Left lung (tissue), 14 donors: ENCODE results near the gene CYB5R4. TPM values are rescaled to one million over a fixed set of nuclear protein-coding genes. Genes with fewer than 3 reads are reported as not detected.

Source experiments
- ATAC-seq: fragments of 200-7000 bp; cut with Tn5 transposase; one replicate; pipeline ENCODE4 v1.9.1; 2020; ENCODE audit warnings: moderate library complexity
- DNase-seq, 4 donors: peaks; one replicate each; pipeline ENCODE4 v3.0.0-alpha.2; 2013 to 2020
- H3K27ac ChIP-seq, 2 donors: fragments of 200-600 bp; sonication (generic) in 1 of 2; one replicate each; pipeline versions ENCODE4 v1.5.0 to v1.8.0; 2020 to 2021
- H3K27me3 ChIP-seq, 2 donors: fragments of 200-600 bp; sonication (generic) in 1 of 2; one replicate each; pipeline versions ENCODE4 v1.5.0 to v1.8.0; 2020 to 2021
- H3K36me3 ChIP-seq, 2 donors: fragments of 200-600 bp; sonication (generic) in 1 of 2; one replicate each; pipeline versions ENCODE4 v1.5.0 to v1.8.0; 2020 to 2021
- H3K4me1 ChIP-seq, 2 donors: fragments of 200-600 bp; one replicate each; pipeline ENCODE4 v1.8.0; 2021
- H3K4me3 ChIP-seq, 2 donors: fragments of 200-600 bp; sonication (generic) in 1 of 2; one replicate each; pipeline versions ENCODE4 v1.5.0 to v1.8.0; 2020 to 2021; ENCODE audit warnings: mild to moderate bottlenecking in 1 of 2
- H3K9me3 ChIP-seq, 2 donors: fragments of 200-600 bp; sonication (generic) in 1 of 2; one replicate each; pipeline versions ENCODE4 v1.5.0 to v1.8.0; 2020 to 2021
- CTCF ChIP-seq, 2 donors: fragments of 200-600 bp; sonication (generic) in 1 of 2; IDR thresholded peaks; one replicate each; pipeline versions ENCODE4 v1.5.0 to v1.8.0; 2021; ENCODE audit warnings: antibody characterized with exemption in 2 of 2
- intact Hi-C, 2 donors: fragments of 100-400 bp; cut with DNase I; formaldehyde crosslinking; loops; one replicate each; pipeline versions ENCODE4 v1.11.2 to v1.14.2; 2022
- long read RNA-seq, 12 donors: library from polyadenylated mRNA in 2 of 12; unstranded in 2 of 12; transcript quantifications; one replicate each; pipeline ENCODE4 v2.0.0 and lab custom pipeline, GENCODE V29; 2019 to 2026
- polyA plus RNA-seq, 6 donors: library from polyadenylated mRNA; unstranded; fragments of 120-200 nt; gene quantifications; one replicate each; pipeline ENCODE4 v1.2.1, GENCODE V29; 2013; ENCODE audit not compliant: insufficient read length in 6 of 6
- total RNA-seq, 2 donors: library from RNA; stranded (reverse); fragmentation: NEBNext Ultra II Directional; extraction: Animal tissue kit (Norgen Biotek cat#: 25700); gene quantifications; one replicate each; pipeline ENCODE4 v1.2.1, GENCODE V29; 2021
- donor health status: DM: no; HTN: yes; CAD: no.
- donor health status: DM: no; HTN: no; CAD: no.

Gene CYB5R4
- total RNA-seq (10 to 100 TPM; 23.1 to 44.3 TPM), polyA plus RNA-seq (10 to 100 TPM in 5 of 6 donors, 1 to 10 TPM in 1; 9.0 to 15.0 (median 12.3) TPM)
- long read RNA-seq, donor 1, full-length matches to known transcripts, result 3 of 3 reads
- long read RNA-seq, donor 1, partial matches to known transcripts, result 0 of 3 reads
- long read RNA-seq, donor 1, other reads (novel, unspliced or antisense), result 0 of 3 reads
- long read RNA-seq, donor 2, full-length matches to known transcripts, result 2 of 2 reads
- long read RNA-seq, donor 2, partial matches to known transcripts, result 0 of 2 reads
- long read RNA-seq, donor 2, other reads (novel, unspliced or antisense), result 0 of 2 reads
- long read RNA-seq, donor 3, full-length matches to known transcripts, result 1 of 1 reads
- long read RNA-seq, donor 3, partial matches to known transcripts, result 0 of 1 reads
- long read RNA-seq, donor 3, other reads (novel, unspliced or antisense), result 0 of 1 reads
- long read RNA-seq, donor 4, full-length matches to known transcripts, result 4 of 8 reads
- long read RNA-seq, donor 4, partial matches to known transcripts, result 3 of 8 reads
- long read RNA-seq, donor 4, other reads (novel, unspliced or antisense), result 1 of 8 reads
- long read RNA-seq, donor 5, full-length matches to known transcripts, result 4 of 4 reads
- long read RNA-seq, donor 5, partial matches to known transcripts, result 0 of 4 reads
- long read RNA-seq, donor 5, other reads (novel, unspliced or antisense), result 0 of 4 reads
- long read RNA-seq, donor 6, full-length matches to known transcripts, result 2 of 2 reads
- long read RNA-seq, donor 6, partial matches to known transcripts, result 0 of 2 reads
- long read RNA-seq, donor 6, other reads (novel, unspliced or antisense), result 0 of 2 reads
- long read RNA-seq, donor 7, full-length matches to known transcripts, result 3 of 3 reads
- long read RNA-seq, donor 7, partial matches to known transcripts, result 0 of 3 reads
- long read RNA-seq, donor 7, other reads (novel, unspliced or antisense), result 0 of 3 reads
- long read RNA-seq, donor 8, full-length matches to known transcripts, result 2 of 2 reads
- long read RNA-seq, donor 8, partial matches to known transcripts, result 0 of 2 reads
- long read RNA-seq, donor 8, other reads (novel, unspliced or antisense), result 0 of 2 reads
- long read RNA-seq, donor 9, result 0 reads
- long read RNA-seq, donor 10, full-length matches to known transcripts, result 3 of 5 reads
- long read RNA-seq, donor 10, partial matches to known transcripts, result 2 of 5 reads
- long read RNA-seq, donor 10, other reads (novel, unspliced or antisense), result 0 of 5 reads
- long read RNA-seq, donor 11, full-length matches to known transcripts, result 1 of 1 reads
- long read RNA-seq, donor 11, partial matches to known transcripts, result 0 of 1 reads
- long read RNA-seq, donor 11, other reads (novel, unspliced or antisense), result 0 of 1 reads
- long read RNA-seq, donor 12, result 0 reads

- TF ChIP-seq CTCF (IDR thresholded peaks at IDR 0.05), result peak in 1 of 2 donors; percentile 25
- H3K4me1 ChIP-seq, result peaks cover 15 to 32% of the 10 kb centered on the region in 2 donors
- intact Hi-C loops, result no loop called here
- peak; percentile 100 for ATAC-seq
- H3K9me3 ChIP-seq, result no peaks in the 10 kb centered on the region
- peaks cover 0 to 6% of the 10 kb centered on the region in 2 donors for H3K36me3 ChIP-seq
- peak within 1 kb of the TSS; percentile 85 to 93 for H3K27ac ChIP-seq
- peak; percentile 93 to 99 (median 96) for DNase-seq
- peak within 1 kb of the TSS; percentile 86 for H3K4me3 ChIP-seq
- H3K27me3 ChIP-seq, result peaks cover 0 to 36% of the 10 kb centered on the region in 2 donors
Observed at GRCh38 chr6:83859410-83860358, at the start of gene CYB5R4. Gene CYB5R4, plus strand, starts transcription at chr6:83859689. Its CDS starts 94 bp downstream, at chr6:83859783.

GRCh38 chr6:83812595-83812994 is 46.9 kb upstream of the CYB5R4 start:
- Histone ChIP-seq H3K27me3 (no peaks in the 10 kb centered on the region), H3K4me1 (no peaks in the 10 kb centered on the region), H3K4me3 (no peak overlapping the region), H3K36me3 (no peaks in the 10 kb centered on the region), H3K9me3 (no peaks in the 10 kb centered on the region), H3K27ac (no peak overlapping the region)
- intact Hi-C loops, result no loop called here
- no peak for DNase-seq
- no peak for ATAC-seq
- no peak for TF ChIP-seq CTCF (IDR thresholded peaks at IDR 0.05)

- H3K27ac ChIP-seq, result no peak overlapping the region
- H3K4me3 ChIP-seq, result no peak overlapping the region
- no peak for ATAC-seq
- intact Hi-C loops, result no loop called here
- DNase-seq, result no peak
- no peaks in the 10 kb centered on the region for H3K9me3 ChIP-seq
- no peak for TF ChIP-seq CTCF (IDR thresholded peaks at IDR 0.05)
- H3K27me3 ChIP-seq, result no peaks in the 10 kb centered on the region
- no peaks in the 10 kb centered on the region for H3K36me3 ChIP-seq
- no peaks in the 10 kb centered on the region for H3K4me1 ChIP-seq
Observed at GRCh38 chr6:83815631-83816272, 43.7 kb upstream of the CYB5R4 start.

- no peaks in the 10 kb centered on the region for H3K4me1 ChIP-seq
- H3K36me3 ChIP-seq, result no peaks in the 10 kb centered on the region
- H3K9me3 ChIP-seq, result no peaks in the 10 kb centered on the region
- ATAC-seq (no peak), DNase-seq (no peak)
- intact Hi-C loops, result no loop called here
- no peak for TF ChIP-seq CTCF (IDR thresholded peaks at IDR 0.05)
- H3K27ac ChIP-seq, result no peak overlapping the region
- H3K4me3 ChIP-seq, result no peak overlapping the region
- H3K27me3 ChIP-seq, result no peaks in the 10 kb centered on the region
Observed at GRCh38 chr6:83822629-83823169, 36.8 kb upstream of the CYB5R4 start.
